ENCODE measurements around the gene PRH1. TPM values are rescaled to one million over a fixed set of nuclear protein-coding genes. Genes with fewer than 3 reads are reported as not detected.

PRH1 gene
- total RNA-seq, 2 experiments from 2014 or later, result 11.0 to 12.7 TPM

Other genes starting within 250 kb of the PRH1 start
- gene STYK1, start 210.2 kb downstream of the PRH1 start, total RNA-seq, result not detected
- 100 to 1,000 TPM; 157 to 175 TPM for gene YBX3, start 160.9 kb downstream of the PRH1 start, total RNA-seq
- not detected for gene TAS2R7, start 81.6 kb downstream of the PRH1 start, total RNA-seq
- not detected for gene TAS2R8, start 77.0 kb downstream of the PRH1 start, total RNA-seq
- not detected for gene TAS2R9, start 74.1 kb downstream of the PRH1 start, total RNA-seq
- not detected for gene TAS2R10, start 57.9 kb downstream of the PRH1 start, total RNA-seq
- gene PRR4, start 34.8 kb downstream of the PRH1 start, total RNA-seq, result 1 to 10 TPM; 1.3 to 2.1 TPM
- under 1 TPM; 0.27 to 0.35 TPM for gene TAS2R13, start 25.3 kb upstream of the PRH1 start, total RNA-seq
- gene PRH2, start 45.0 kb upstream of the PRH1 start, total RNA-seq, result not detected
- 1 to 10 TPM in 1 of 2 experiments, under 1 TPM in 1; 0.94 to 1.1 TPM for gene TAS2R14, start 55.0 kb upstream of the PRH1 start, total RNA-seq
- under 1 TPM; 0.30 to 0.53 TPM for gene TAS2R50, start 102.7 kb upstream of the PRH1 start, total RNA-seq
- gene TAS2R20, start 114.0 kb upstream of the PRH1 start, total RNA-seq, result 1 to 10 TPM; 1.2 to 1.4 TPM
- gene TAS2R19, start 138.4 kb upstream of the PRH1 start, total RNA-seq, result 1 to 10 TPM; 1.2 to 1.6 TPM
- 1 to 10 TPM in 1 of 2 experiments, under 1 TPM in 1; 0.44 to 1.6 TPM for gene TAS2R31, start 147.2 kb upstream of the PRH1 start, total RNA-seq
- under 1 TPM in 1 of 2 experiments, not detected in 1; 0.46 TPM for gene TAS2R46, start 178.0 kb upstream of the PRH1 start, total RNA-seq
- under 1 TPM; 0.64 to 0.81 TPM for gene TAS2R43, start 208.1 kb upstream of the PRH1 start, total RNA-seq

Data from activated CD4-positive, alpha-beta T cell treated with anti-CD3 and anti-CD28 coated beads for 36 hours (primary cell).